Erythroblast (primary cell): ENCODE data around the gene FYN.
A peak's percentile ranks its signal among the peaks of the same experiment; 100 is the strongest.

ENCODE experiments used
- DNase-seq, 2 experiments: peaks; one replicate each; lab custom pipeline; 2025; lab: John Stamatoyannopoulos, UW
- GATA1 ChIP-seq: IDR thresholded peaks from 2 replicates; pipeline ENCODE4 v1.6.1; 2011; ENCODE audit warnings: low read depth, mild to moderate bottlenecking, control low read depth, low read length, moderate library complexity
- POLR2A ChIP-seq: IDR thresholded peaks from 2 replicates; pipeline ENCODE4 v1.6.1; 2011; ENCODE audit warnings: mild to moderate bottlenecking, low read length

The FYN gene

GRCh38 chr6:111806561-111807497, 66.4 kb downstream of the FYN start:
- no peak for TF ChIP-seq POLR2A
- no peak for DNase-seq

GRCh38 chr6:111806165-111806547, 67.1 kb downstream of the FYN start:
- TF ChIP-seq POLR2A (no peak), GATA1 (no peak)
- peak in 1 of 2 experiments; percentile 23 for DNase-seq

GRCh38 chr6:111805511-111806164, 67.6 kb downstream of the FYN start:
- DNase-seq = peak; percentile 20 to 56
- no peak for TF ChIP-seq GATA1
- no peak for TF ChIP-seq POLR2A

- no peak for TF ChIP-seq GATA1
- no peak for TF ChIP-seq POLR2A
- DNase-seq = peak; percentile 92 to 97
Measured at GRCh38 chr6:111804627-111805235, 68.5 kb downstream of the FYN start.

- no peak for DNase-seq
- TF ChIP-seq POLR2A = no peak
- TF ChIP-seq GATA1 = no peak
Measured at GRCh38 chr6:111803804-111804203, 69.4 kb downstream of the FYN start.

GRCh38 chr6:111803371-111803770, 69.9 kb downstream of the FYN start:
- peak in 1 of 2 experiments; percentile 15 for DNase-seq
- TF ChIP-seq GATA1 = no peak
- TF ChIP-seq POLR2A = no peak

GRCh38 chr6:111802720-111803330, 70.4 kb downstream of the FYN start:
- DNase-seq = no peak
- TF ChIP-seq POLR2A = no peak

GRCh38 chr6:111802015-111802414, 71.2 kb downstream of the FYN start:
- TF ChIP-seq POLR2A = no peak
- no peak for TF ChIP-seq GATA1
- DNase-seq = no peak

- TF ChIP-seq GATA1 = no peak
- no peak for TF ChIP-seq POLR2A
- DNase-seq = no peak
Measured at GRCh38 chr6:111800821-111801220, 72.4 kb downstream of the FYN start.

- TF ChIP-seq POLR2A (no peak), GATA1 (no peak)
- DNase-seq = no peak
Measured at GRCh38 chr6:111800259-111800765, 72.9 kb downstream of the FYN start.

GRCh38 chr6:111799576-111800258, 73.5 kb downstream of the FYN start:
- TF ChIP-seq POLR2A = no peak
- no peak for TF ChIP-seq GATA1
- DNase-seq = no peak

- no peak for DNase-seq
- TF ChIP-seq POLR2A (no peak), GATA1 (no peak)
Measured at GRCh38 chr6:111798281-111798725, 74.9 kb downstream of the FYN start.
